Spleen (tissue), 11 donors: ENCODE data around the gene IQGAP2. TPM values are rescaled to one million over a fixed set of nuclear protein-coding genes. Genes with fewer than 3 reads are reported as not detected.

Experiments used
- DNase-seq: peaks from one replicate; pipeline ENCODE4 v3.0.0-alpha.2; 2020
- H3K27ac ChIP-seq, 8 donors: fragments of 200-600 bp; sonication (generic) in 7 of 8; 1 replicate in 4 of 8; 2 replicates in 4 of 8; pipeline versions ENCODE4 v1.5.0 to v1.8.0; 2016 to 2021; ENCODE audit warnings: inconsistent platforms in 4 of 8, mild to moderate bottlenecking in 4 of 8, moderate library complexity in 1 of 8
- H3K27me3 ChIP-seq, 7 donors: fragments of 200-600 bp; sonication (generic) in 6 of 7; replicated peaks in 1 of 7; 1 replicate in 4 of 7; 2 replicates in 3 of 7; pipeline versions ENCODE4 v1.5.0 to v1.8.0; 2016 to 2021; ENCODE audit warnings: inconsistent platforms in 3 of 7, mild to moderate bottlenecking in 1 of 7
- H3K36me3 ChIP-seq, 6 donors: fragments of 200-600 bp; sonication (generic) in 5 of 6; 1 replicate in 4 of 6; 2 replicates in 2 of 6; pipeline versions ENCODE4 v1.5.0 to v1.8.0; 2016 to 2021; ENCODE audit warnings: inconsistent platforms in 2 of 6
- H3K4me1 ChIP-seq, 6 donors: fragments of 200-600 bp; sonication (generic) in 5 of 6; 1 replicate in 3 of 6; 2 replicates in 3 of 6; pipeline versions ENCODE4 v1.5.0 to v1.8.0; 2016 to 2021; ENCODE audit warnings: inconsistent platforms in 3 of 6
- H3K4me3 ChIP-seq, 8 donors: fragments of 200-600 bp; sonication (generic) in 7 of 8; 1 replicate in 4 of 8; 2 replicates in 4 of 8; pipeline versions ENCODE4 v1.5.0 to v1.8.0; 2016 to 2021; ENCODE audit warnings: inconsistent platforms in 4 of 8, mild to moderate bottlenecking in 4 of 8, moderate library complexity in 2 of 8
- H3K9me3 ChIP-seq, 8 donors: fragments of 200-600 bp; sonication (generic) in 7 of 8; 1 replicate in 4 of 8; 2 replicates in 4 of 8; pipeline versions ENCODE4 v1.5.0 to v1.8.0; 2016 to 2021; ENCODE audit warnings: inconsistent platforms in 4 of 8
- POLR2A ChIP-seq, 3 donors: fragments of 450-650 bp; IDR thresholded peaks; one replicate each; pipeline ENCODE4 v1.5.1; 2017; ENCODE audit warnings: antibody characterized with exemption in 3 of 3, mild to moderate bottlenecking in 1 of 3
- POLR2AphosphoS5 ChIP-seq, 3 donors: sonication (generic); formaldehyde crosslinking; IDR thresholded peaks; one replicate each; pipeline ENCODE4 v1.5.1; 2017; ENCODE audit warnings: antibody characterized with exemption in 3 of 3
- WGBS, 5 donors: extraction: QIAGEN DNeasy Blood & Tissue Kit in 3 of 5; methylation state at CpG; one replicate each; pipeline versions ENCODE4 v1.1.5 to v1.1.7; 2013 to 2018; 5-methylcytosine and 5-hydroxymethylcytosine counted together
- intact Hi-C: fragments of 100-400 bp; cut with DNase I; formaldehyde crosslinking; loops from one replicate; pipeline ENCODE4 v1.15.0; 2023; ENCODE audit warnings: low total_unique reads
- polyA plus RNA-seq, 3 donors: library from polyadenylated mRNA; stranded (reverse); fragments of 200-250 nt; gene quantifications; one replicate each; pipeline ENCODE4 v1.2.1, GENCODE V29; 2013
- total RNA-seq, 7 donors: library from RNA; depleted of rRNA in 3 of 7; stranded (reverse); fragments of >200 nt in 3 of 7; fragmentation: NEBNext Ultra II Directional in 4 of 7; extraction: Animal tissue kit (Norgen Biotek cat#: 25700) in 4 of 7; gene quantifications; one replicate each; pipeline versions ENCODE4 v1.1.0 to v1.2.1, GENCODE V29; 2016 to 2021
- TF ChIP-seq, protein P1 (sequence below), 11 experiments: fragments of 200-600 bp in 7 of 11; fragments of 450-650 bp in 4 of 11; sonication (generic) in 4 of 11; IDR thresholded peaks in 8 of 11; conservative IDR thresholded peaks in 3 of 11; 1 replicate in 7 of 11; 2 replicates in 4 of 11; pipeline versions ENCODE4 v1.4.0 to v1.8.0; 2016 to 2021; ENCODE audit warnings: antibody characterized with exemption in 11 of 11, inconsistent platforms in 4 of 11, mild to moderate bottlenecking in 1 of 11
- donor health status: healthy with polysubstance abuse.
- donor health status: DM: no; HTN: no; CAD: no; lungs with moderate emphysema.
- donor health status: DM: no; HTN: no; CAD: no.
- donor health status: Bipolar disorder and iron deficiency.
- donor health status: healthy.
- donor health status: DM: no; HTN: no; CAD: no.
- donor health status: DM: yes; HTN: yes; CAD: no.

The IQGAP2 gene
- total and polyA plus RNA-seq, 10 donors = 9.3 to 83.6 (median 52.8) TPM

DNA sequence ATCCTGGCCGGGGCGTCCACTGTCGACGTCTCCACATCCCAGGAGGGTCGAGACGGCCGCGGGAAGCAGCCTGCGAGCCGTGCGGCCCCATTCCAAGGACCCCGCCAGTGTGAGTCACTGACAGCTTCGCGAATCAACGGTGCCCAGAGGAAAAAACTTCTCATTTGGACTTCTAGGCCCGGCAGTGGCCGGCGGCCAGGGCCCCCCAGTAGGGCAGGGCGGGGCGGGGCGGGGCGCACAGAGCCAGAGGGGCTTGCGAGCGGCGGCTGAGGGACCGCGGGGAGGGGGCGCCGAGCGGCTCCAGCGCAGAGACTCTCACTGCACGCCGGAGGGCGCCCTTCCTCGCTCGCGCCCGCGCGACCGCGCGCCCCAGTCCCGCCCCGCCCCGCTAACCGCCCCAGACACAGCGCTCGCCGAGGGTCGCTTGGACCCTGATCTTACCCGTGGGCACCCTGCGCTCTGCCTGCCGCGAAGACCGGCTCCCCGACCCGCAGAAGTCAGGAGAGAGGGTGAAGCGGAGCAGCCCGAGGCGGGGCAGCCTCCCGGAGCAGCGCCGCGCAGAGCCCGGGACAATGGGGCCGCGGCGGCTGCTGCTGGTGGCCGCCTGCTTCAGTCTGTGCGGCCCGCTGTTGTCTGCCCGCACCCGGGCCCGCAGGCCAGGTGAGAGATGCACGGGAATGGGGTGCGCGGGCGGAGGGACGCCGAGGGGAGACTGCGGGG, 312.8 kb downstream of the IQGAP2 start, which contains the start of gene F2R:
F2R (plus strand) TSS at position 391 of the 720 bp plus-strand sequence; CDS start at position 573, 182 bp downstream.
- DNase-seq = peak; percentile 92
- peak; percentile 48 to 76 (median 74) for TF ChIP-seq POLR2AphosphoS5 (IDR thresholded peaks at IDR 0.05)
- TF ChIP-seq, protein P1, sequence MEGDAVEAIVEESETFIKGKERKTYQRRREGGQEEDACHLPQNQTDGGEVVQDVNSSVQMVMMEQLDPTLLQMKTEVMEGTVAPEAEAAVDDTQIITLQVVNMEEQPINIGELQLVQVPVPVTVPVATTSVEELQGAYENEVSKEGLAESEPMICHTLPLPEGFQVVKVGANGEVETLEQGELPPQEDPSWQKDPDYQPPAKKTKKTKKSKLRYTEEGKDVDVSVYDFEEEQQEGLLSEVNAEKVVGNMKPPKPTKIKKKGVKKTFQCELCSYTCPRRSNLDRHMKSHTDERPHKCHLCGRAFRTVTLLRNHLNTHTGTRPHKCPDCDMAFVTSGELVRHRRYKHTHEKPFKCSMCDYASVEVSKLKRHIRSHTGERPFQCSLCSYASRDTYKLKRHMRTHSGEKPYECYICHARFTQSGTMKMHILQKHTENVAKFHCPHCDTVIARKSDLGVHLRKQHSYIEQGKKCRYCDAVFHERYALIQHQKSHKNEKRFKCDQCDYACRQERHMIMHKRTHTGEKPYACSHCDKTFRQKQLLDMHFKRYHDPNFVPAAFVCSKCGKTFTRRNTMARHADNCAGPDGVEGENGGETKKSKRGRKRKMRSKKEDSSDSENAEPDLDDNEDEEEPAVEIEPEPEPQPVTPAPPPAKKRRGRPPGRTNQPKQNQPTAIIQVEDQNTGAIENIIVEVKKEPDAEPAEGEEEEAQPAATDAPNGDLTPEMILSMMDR (IDR thresholded peaks at IDR 0.05 in 8 of 11, conservative IDR thresholded peaks at IDR 0.05 in 3 of 11) = peak in 10 of 11 experiments; percentile 5 to 80 (median 66)
- TF ChIP-seq POLR2A (IDR thresholded peaks at IDR 0.05) = no peak
- Histone ChIP-seq H3K27me3 (peaks cover 0 to 35% (median 10%) of the 10 kb centered on the region in 7 donors), H3K4me1 (peaks cover 16 to 70% (median 51%) of the 10 kb centered on the region in 6 donors), H3K4me3 (peak within 1 kb of the TSS; percentile 55 to 84 (median 72)), H3K36me3 (no peaks in the 10 kb centered on the region), H3K9me3 (no peaks in the 10 kb centered on the region), H3K27ac (peak within 1 kb of the TSS; percentile 77 to 92 (median 89))
- intact Hi-C loops = loop anchor here (5.0 to 10.0 kb wide), 2 partner anchors 56 to 111 kb away; no protein-coding TSS in a partner anchor
- WGBS, 5 donors = 0 to 1% (median 1%) methylated on average over 14 to 82 of the region's 82 CpGs

DNA sequence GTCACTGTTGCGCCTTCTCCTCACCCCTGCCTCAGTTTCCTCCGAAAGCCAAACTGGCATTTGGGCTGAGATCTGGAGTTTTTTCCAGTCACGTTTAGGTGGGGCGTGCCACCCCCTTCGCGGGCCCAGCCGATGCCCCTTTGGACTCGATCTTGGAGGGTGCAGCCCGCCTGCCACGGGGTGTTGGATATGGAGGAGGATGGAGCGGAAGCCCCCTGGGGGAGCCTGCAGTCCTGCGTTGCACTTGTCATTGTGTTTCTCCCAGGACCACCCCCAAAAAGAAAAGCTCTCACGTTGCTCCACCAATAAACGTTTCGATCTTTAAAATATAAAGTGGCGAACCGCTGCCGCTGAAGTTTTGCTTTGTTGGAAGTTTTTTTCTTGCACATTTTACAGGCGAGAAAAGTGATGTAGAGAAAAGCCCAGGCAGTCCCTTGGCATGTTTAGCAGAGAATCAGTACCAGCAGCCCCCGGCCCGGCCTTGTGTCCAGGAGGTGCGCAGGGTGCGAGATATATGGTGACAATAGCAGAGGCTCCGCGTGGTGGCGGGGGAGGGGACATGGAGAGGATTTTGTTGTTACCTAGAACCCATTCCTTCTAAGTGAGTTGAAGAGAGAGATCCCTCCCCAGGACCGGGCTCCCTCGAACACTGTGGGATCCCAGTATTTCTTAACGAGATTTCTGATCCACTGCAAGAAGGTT, 313.5 kb downstream of the IQGAP2 start:
- intact Hi-C loops = loop anchor here (5.0 to 10.0 kb wide), 2 partner anchors 56 to 112 kb away; no protein-coding TSS in a partner anchor
- H3K4me3 ChIP-seq = peak overlapping the region; percentile 55 to 84 (median 72)
- 2 to 3% (median 3%) methylated on average over 29 of the region's 29 CpGs for WGBS, 5 donors
- H3K36me3 ChIP-seq = no peaks in the 10 kb centered on the region
- peak; percentile 80 for DNase-seq
- TF ChIP-seq, protein P1 (IDR thresholded peaks at IDR 0.05 in 8 of 11, conservative IDR thresholded peaks at IDR 0.05 in 3 of 11) = peak in 1 of 11 experiments; percentile 2
- TF ChIP-seq POLR2A (IDR thresholded peaks at IDR 0.05) = no peak
- peak overlapping the region; percentile 77 to 92 (median 89) for H3K27ac ChIP-seq
- H3K9me3 ChIP-seq = no peaks in the 10 kb centered on the region
- H3K27me3 ChIP-seq = peaks cover 0 to 35% (median 10%) of the 10 kb centered on the region in 7 donors
- H3K4me1 ChIP-seq = peaks cover 21 to 77% (median 58%) of the 10 kb centered on the region in 6 donors

DNA sequence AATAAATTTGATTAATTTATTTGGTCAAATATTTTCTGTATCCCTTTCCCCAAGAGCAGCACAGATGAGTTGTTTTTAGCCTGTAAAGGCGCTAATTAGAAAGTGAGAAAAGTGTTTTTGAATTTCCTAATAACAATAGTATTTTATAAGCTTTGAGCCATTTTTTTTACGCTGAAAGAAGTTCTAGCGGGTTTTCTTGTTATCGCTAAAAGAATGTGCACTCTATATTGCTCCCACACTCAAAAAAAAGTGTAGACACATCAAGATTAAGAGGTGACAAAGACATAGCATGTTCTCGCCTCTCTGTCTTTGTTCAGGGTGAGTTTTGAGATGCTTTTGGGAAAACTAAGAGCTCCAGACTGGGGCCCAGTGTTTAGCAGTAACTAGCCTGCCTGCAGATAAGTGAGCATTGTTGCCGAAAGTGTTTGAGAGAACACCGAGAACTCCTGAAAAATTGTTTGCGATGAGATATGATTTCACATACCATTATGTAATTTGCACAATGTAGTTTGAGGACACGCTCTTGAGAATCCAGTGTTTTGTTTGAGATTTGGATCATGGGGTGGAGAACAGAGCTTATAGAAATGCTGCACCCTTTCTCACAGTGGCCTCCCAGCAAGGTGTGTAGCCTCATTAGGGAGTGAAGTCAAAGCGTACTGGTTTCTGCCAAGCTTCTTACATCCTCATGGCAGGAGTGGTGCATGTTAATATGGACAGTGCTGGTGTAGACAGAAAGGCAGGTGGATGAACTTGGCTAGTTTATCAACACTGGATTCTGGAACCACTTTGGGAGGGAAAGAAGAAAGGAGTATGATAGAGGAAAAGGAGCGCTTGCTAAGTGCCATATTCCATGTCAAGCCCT, 314.4 kb downstream of the IQGAP2 start:
- H3K36me3 ChIP-seq = no peaks in the 10 kb centered on the region
- intact Hi-C loops = loop anchor here (5.0 to 10.0 kb wide), 2 partner anchors 55 to 113 kb away; no protein-coding TSS in a partner anchor
- H3K27ac ChIP-seq = peak overlapping the region; percentile 77 to 92 (median 89)
- no peaks in the 10 kb centered on the region for H3K9me3 ChIP-seq
- peak overlapping the region; percentile 55 to 84 (median 72) for H3K4me3 ChIP-seq
- no peak for DNase-seq
- 51 to 66% (median 56%) methylated on average over 11 of the region's 11 CpGs for WGBS, 5 donors
- TF ChIP-seq POLR2A (IDR thresholded peaks at IDR 0.05) (no peak), POLR2AphosphoS5 (IDR thresholded peaks at IDR 0.05) (no peak)
- TF ChIP-seq, protein P1 (IDR thresholded peaks at IDR 0.05 in 8 of 11, conservative IDR thresholded peaks at IDR 0.05 in 3 of 11) = no peak
- peaks cover 0 to 35% (median 10%) of the 10 kb centered on the region in 7 donors for H3K27me3 ChIP-seq
- peaks cover 21 to 85% (median 65%) of the 10 kb centered on the region in 6 donors for H3K4me1 ChIP-seq
